DMS153 treated with DMSO at 0.1 percent for 48 hours (cell line): ENCODE results near the gene DNAH10.

Source experiments
- DNase-seq: peaks from one replicate; lab custom pipeline; 2025; ENCODE audit not compliant: unreplicated experiment; lab: John Stamatoyannopoulos, UW

Gene DNAH10

DNA sequence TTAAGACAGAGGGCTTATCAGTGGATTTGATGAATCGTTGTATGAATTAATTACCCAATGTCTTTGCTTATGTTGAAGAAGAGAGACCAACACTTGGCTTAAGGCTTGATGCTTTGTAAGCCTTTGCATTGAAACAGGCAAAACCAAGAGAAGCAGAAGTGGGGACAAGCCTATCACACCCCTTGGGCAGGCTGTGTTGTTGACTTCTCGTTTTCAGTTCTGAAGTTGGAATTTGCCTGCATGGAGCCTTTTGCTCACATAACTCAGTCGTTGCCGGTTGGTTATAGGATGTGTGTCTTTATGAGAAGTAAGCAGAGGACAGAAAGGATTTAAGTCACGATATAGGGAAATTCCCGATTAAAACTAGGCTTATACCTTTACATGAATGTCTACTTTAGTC lies 115.9 kb downstream of the DNAH10 start:
- no peak for DNase-seq

DNA sequence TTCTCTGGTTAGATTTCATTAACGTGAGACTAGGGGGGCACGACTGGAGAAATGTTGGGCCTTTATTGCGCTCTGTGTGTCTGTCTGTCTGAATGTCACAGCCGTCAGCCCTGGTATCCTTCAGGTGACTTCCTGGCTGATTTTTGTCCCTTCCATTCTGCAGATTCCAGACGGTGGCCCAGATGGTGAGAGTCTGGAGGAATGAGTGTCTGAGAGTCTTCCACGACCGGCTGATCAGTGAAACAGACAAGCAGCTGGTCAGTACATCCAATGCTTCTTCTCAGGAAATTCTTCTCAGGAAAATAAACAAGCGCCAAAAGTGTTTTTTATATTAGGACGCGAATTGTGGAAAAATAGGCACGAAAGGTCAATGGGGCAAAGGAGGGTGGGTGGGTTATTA lies 117.0 kb downstream of the DNAH10 start:
- DNase-seq, result no peak

DNA sequence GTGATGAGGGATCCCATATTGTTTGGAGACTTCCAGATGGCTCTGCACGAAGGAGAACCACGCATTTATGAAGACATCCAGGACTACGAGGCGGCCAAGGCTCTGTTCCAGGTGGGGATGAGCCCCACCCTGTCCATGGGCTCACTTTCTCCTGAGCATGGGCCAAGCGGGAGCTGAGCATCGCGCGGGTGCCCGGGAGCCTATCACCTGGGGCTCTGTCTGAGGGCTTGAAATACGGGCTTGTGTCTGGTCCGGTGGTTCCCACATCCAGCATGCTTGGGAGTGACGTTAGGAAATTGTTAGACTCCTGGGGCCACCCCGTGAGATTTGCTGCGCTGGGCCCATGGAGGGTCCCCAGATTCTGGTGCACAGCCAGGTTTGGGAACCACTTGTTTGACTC lies 117.6 kb downstream of the DNAH10 start:
- DNase-seq, result no peak

DNA sequence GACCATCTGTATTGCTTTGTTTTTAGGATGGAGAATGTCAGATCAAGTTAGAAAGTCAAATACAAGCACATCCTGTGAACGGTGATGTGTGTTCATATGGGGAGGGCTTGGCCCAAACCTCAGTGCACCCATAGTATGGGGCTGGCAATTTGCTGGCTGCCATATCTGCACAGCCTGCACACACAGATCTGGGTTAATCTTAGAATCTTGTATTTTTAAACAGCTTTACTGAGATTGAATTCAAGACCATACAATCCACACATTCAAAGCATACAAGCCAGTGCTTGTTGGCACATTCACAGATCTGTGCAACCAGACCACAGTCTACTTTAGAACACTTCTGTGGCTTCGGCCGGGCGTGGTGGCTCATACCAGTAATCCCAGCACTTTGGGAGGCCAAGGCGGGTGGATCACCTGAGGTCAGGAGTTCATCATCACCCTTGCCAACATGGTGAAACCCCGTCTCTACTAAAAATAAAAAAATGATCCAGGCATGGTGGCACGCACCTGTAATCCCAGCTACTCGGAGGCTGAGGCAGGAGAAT lies 120.1 kb downstream of the DNAH10 start:
- DNase-seq, result no peak

DNA sequence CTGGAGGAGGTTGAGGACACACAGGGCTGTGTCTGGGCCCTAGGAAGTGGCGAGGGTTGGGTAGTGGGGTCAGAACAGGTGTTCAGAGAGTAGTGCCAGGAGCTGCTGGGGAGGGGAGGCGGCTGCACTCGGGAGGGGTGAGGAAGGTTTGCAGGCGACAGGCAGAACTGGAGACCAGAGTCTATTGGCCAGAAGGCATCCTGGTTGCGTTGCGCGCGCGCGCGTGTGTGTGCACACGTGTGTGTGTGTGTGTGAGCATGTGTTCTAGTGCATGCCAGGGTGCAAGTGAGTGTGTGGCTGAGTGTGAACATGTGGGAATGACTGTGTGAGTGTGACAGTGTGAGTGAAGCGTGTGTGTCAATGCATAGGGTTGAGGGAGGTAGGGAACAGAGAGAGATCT lies 124.2 kb downstream of the DNAH10 start:
- no peak for DNase-seq

- DNase-seq, result no peak
These were observed 125.0 kb downstream of the DNAH10 start for GRCh38 chr12:123886931-123887582.

DNA sequence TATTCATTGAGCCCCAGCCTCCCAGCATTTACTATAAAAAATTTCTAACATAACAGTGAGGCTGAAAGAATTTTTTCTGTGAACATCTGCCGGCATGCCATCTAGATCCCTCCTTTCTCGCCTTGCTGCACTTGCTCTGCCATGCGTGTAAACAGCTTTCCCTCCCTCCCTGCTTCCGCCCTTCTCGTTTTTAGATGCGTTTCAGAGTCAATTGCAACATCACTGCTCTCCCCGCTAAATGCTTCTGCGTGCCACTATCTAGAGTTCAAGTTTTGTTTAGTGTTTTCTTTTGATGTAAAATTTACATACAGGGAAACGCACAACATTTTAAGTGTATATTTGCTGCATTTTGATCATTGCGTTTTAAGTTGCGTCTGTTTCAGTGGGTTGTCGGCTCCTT lies 126.9 kb downstream of the DNAH10 start:
- no peak for DNase-seq

- no peak for DNase-seq
These were observed 127.9 kb downstream of the DNAH10 start for GRCh38 chr12:123889848-123890535.

DNA sequence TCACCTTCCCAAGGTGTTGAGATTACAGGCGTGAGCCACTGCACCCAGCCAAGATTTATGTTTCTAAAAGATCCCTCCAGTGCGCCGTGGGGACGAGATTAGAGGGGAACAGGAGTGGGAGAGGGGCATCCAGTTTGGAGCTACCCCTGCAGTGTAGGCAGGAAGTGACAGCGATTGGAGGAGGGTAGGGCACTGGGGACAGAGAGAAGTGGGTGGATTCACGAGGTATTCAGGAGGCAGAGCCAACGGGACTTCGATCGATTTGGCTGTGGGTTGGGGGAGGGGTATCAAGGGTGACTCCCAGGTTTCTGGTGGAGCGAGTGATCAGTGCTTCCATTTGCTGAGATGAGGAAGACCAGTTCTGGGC lies 128.4 kb downstream of the DNAH10 start:
- DNase-seq, result no peak

GRCh38 chr12:123891011-123891410 lies 128.9 kb downstream of the DNAH10 start:
- no peak for DNase-seq

- DNase-seq, result no peak
These were observed 129.5 kb downstream of the DNAH10 start for GRCh38 chr12:123891516-123892179.

DNA sequence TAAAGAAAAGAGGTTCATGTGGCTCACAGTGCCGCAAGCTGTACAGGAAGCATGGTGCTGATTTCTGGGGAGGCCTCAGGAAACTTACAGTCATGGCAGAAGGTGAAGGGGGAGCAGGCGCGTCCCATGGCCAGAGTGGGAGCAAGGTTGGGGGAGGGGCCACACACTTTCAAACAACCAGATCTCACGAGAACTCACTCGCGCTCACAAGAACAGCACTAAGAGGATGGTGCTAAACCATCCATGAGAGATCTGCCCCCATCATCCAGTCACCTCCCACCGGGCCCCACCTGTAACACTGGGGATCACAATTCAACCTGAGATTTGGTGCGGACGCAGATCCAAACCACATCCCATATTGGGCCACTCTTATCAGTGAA lies 130.1 kb downstream of the DNAH10 start:
- DNase-seq, result no peak

DNA sequence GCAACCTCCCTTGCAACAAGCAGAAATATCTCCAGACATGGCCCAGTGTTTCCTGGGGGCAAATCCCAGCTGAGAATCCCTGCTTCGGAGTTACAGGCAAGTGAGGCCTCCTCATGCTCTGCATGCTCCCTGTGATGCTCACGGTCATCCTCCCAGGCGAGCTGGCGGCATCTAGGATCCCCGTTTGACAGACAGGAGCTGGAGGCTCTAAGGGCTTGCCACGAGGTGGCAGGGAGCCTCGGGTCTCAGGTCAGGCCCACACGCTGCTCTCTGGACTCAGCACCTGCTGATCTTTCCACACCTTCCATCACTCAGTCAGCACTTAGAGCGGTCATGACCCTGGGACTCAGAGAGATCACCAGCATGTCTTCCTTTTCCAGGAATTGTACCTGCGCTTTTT lies 130.8 kb downstream of the DNAH10 start:
- DNase-seq, result no peak

GRCh38 chr12:123893276-123893675 lies 131.2 kb downstream of the DNAH10 start:
- DNase-seq, result no peak

GRCh38 chr12:123894823-123895345 lies 132.8 kb downstream of the DNAH10 start:
- DNase-seq, result no peak

- DNase-seq, result no peak
These were observed 133.3 kb downstream of the DNAH10 start for GRCh38 chr12:123895451-123895850.

GRCh38 chr12:123896767-123897166 lies 134.7 kb downstream of the DNAH10 start:
- no peak for DNase-seq

- DNase-seq, result no peak
These were observed 135.1 kb downstream of the DNAH10 start for GRCh38 chr12:123897221-123897620.

DNA sequence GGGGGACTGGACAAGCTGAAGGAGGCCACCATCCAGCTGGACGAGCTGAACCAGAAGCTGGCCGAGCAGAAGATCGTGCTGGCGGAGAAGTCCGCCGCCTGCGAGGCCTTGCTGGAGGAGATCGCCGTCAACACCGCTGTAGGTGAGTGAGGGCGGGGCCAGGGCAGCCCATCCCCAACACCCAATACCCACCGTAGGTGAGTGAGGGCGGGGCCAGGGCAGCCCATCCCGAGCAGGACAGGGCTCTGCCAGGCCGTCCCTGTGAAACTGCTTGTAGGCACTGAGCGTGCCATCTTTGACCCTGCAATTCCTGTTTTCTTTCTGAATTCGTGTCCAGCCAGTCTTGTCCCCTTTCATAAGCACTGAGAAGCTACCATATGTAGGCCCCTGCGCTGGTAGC lies 136.6 kb downstream of the DNAH10 start:
- no peak for DNase-seq

- DNase-seq, result no peak
These were observed 137.3 kb downstream of the DNAH10 start for GRCh38 chr12:123899368-123899767.

GRCh38 chr12:123900871-123901376 lies 138.8 kb downstream of the DNAH10 start:
- DNase-seq, result no peak

GRCh38 chr12:123902821-123903220 lies 140.7 kb downstream of the DNAH10 start:
- DNase-seq, result no peak
